ENCODE data around the gene CLRN3. TPM values are rescaled to one million over a fixed set of nuclear protein-coding genes. Genes with fewer than 3 reads are reported as not detected.

Gene CLRN3
- total and polyA plus RNA-seq, 5 donors from 2014 or later = not detected

- no peak for ATAC-seq (ENCODE audit: low read depth in 2 of 2)
- Mint-ChIP-seq H3K4me1 (no peaks in the 10 kb centered on the region), H3K27me3 (peaks cover 53% of the 10 kb centered on the region), H3K4me3 (peak overlapping the region in 2 of 4 donors; percentile 43 to 69), H3K27ac (peak overlapping the region in 1 of 3 donors; percentile 56), H3K36me3 (no peaks in the 10 kb centered on the region), H3K9me3 (peaks cover 0 to 1% (median 0%) of the 10 kb centered on the region in 7 donors)
- no peaks in the 10 kb centered on the region for H3K9me3 ChIP-seq (ENCODE audit: control insufficient read depth in 2 of 2, low read length in 2 of 2)
- H3K4me1 ChIP-seq (ENCODE audit: control insufficient read depth, insufficient read depth, low read length, poor library complexity, severe bottlenecking) = peaks cover 10% of the 10 kb centered on the region
- no peaks in the 10 kb centered on the region for H3K36me3 ChIP-seq (ENCODE audit: control insufficient read depth, insufficient read depth, low read length)
- no peak overlapping the region for H3K27ac ChIP-seq (ENCODE audit: insufficient read depth, low read length, poor library complexity, severe bottlenecking)
- no peak for DNase-seq
- H3K4me3 ChIP-seq (ENCODE audit: low read depth, low read length) = no peak overlapping the region
- peaks cover 10% of the 10 kb centered on the region for H3K27me3 ChIP-seq (ENCODE audit: control insufficient read depth, insufficient read depth, low read length)
These were observed 11.7 kb upstream of the CLRN3 start for GRCh38 chr10:127904311-127905000.

- DNase-seq (no peak), ATAC-seq (ENCODE audit: low read depth in 2 of 2) (no peak)
- Histone ChIP-seq H3K27ac (ENCODE audit: insufficient read depth, low read length, poor library complexity, severe bottlenecking) (no peak overlapping the region), H3K27me3 (ENCODE audit: control insufficient read depth, insufficient read depth, low read length) (peaks cover 16% of the 10 kb centered on the region), H3K4me3 (ENCODE audit: low read depth, low read length) (no peak overlapping the region), H3K9me3 (ENCODE audit: control insufficient read depth in 2 of 2, low read length in 2 of 2) (no peaks in the 10 kb centered on the region), H3K4me1 (ENCODE audit: control insufficient read depth, insufficient read depth, low read length, poor library complexity, severe bottlenecking) (peaks cover 10% of the 10 kb centered on the region), H3K36me3 (ENCODE audit: control insufficient read depth, insufficient read depth, low read length) (no peaks in the 10 kb centered on the region)
- no peak overlapping the region for H3K27ac Mint-ChIP-seq
- peaks cover 0 to 4% (median 0%) of the 10 kb centered on the region in 7 donors for H3K9me3 Mint-ChIP-seq
- peak overlapping the region in 1 of 4 donors; percentile 25 for H3K4me3 Mint-ChIP-seq
- H3K36me3 Mint-ChIP-seq = no peaks in the 10 kb centered on the region
- H3K27me3 Mint-ChIP-seq = peaks cover 56% of the 10 kb centered on the region
- H3K4me1 Mint-ChIP-seq = no peaks in the 10 kb centered on the region
These were observed 11.0 kb upstream of the CLRN3 start for GRCh38 chr10:127903789-127904188.

- no peak for ATAC-seq (ENCODE audit: low read depth in 2 of 2)
These were observed 7.1 kb upstream of the CLRN3 start for GRCh38 chr10:127899766-127900387.

GRCh38 chr10:127897177-127897576, 4.4 kb upstream of the CLRN3 start:
- H3K4me1 ChIP-seq (ENCODE audit: control insufficient read depth, insufficient read depth, low read length, poor library complexity, severe bottlenecking) = no peaks in the 10 kb centered on the region
- Mint-ChIP-seq H3K27me3 (peaks cover 42% of the 10 kb centered on the region), H3K36me3 (no peaks in the 10 kb centered on the region), H3K27ac (no peak overlapping the region), H3K4me3 (no peak overlapping the region), H3K9me3 (peaks cover 0 to 8% (median 2%) of the 10 kb centered on the region in 7 donors), H3K4me1 (peaks cover 0 to 5% (median 0%) of the 10 kb centered on the region in 4 donors)
- H3K9me3 ChIP-seq (ENCODE audit: control insufficient read depth in 2 of 2, low read length in 2 of 2) = no peaks in the 10 kb centered on the region
- no peaks in the 10 kb centered on the region for H3K36me3 ChIP-seq (ENCODE audit: control insufficient read depth, insufficient read depth, low read length)
- H3K27me3 ChIP-seq (ENCODE audit: control insufficient read depth, insufficient read depth, low read length) = peaks cover 21% of the 10 kb centered on the region
- no peak for ATAC-seq (ENCODE audit: low read depth in 2 of 2)
- DNase-seq = no peak
- H3K27ac ChIP-seq (ENCODE audit: insufficient read depth, low read length, poor library complexity, severe bottlenecking) = no peak overlapping the region
- no peak overlapping the region for H3K4me3 ChIP-seq (ENCODE audit: low read depth, low read length)

More at GRCh38 chr10:127899766-127900387, 7.1 kb upstream of the CLRN3 start:
- Histone ChIP-seq H3K36me3 (ENCODE audit: control insufficient read depth, insufficient read depth, low read length) (no peaks in the 10 kb centered on the region), H3K4me3 (ENCODE audit: low read depth, low read length) (no peak overlapping the region), H3K27ac (ENCODE audit: insufficient read depth, low read length, poor library complexity, severe bottlenecking) (no peak overlapping the region), H3K27me3 (ENCODE audit: control insufficient read depth, insufficient read depth, low read length) (peaks cover 21% of the 10 kb centered on the region), H3K9me3 (ENCODE audit: control insufficient read depth in 2 of 2, low read length in 2 of 2) (no peaks in the 10 kb centered on the region), H3K4me1 (ENCODE audit: control insufficient read depth, insufficient read depth, low read length, poor library complexity, severe bottlenecking) (no peaks in the 10 kb centered on the region)
- Mint-ChIP-seq H3K27ac (no peak overlapping the region), H3K36me3 (no peaks in the 10 kb centered on the region), H3K27me3 (peaks cover 53% of the 10 kb centered on the region), H3K9me3 (peaks cover 0 to 8% (median 0%) of the 10 kb centered on the region in 7 donors), H3K4me3 (no peak overlapping the region), H3K4me1 (peaks cover 0 to 5% (median 0%) of the 10 kb centered on the region in 4 donors)
- DNase-seq = peak in 1 of 3 donors; percentile 15

- Mint-ChIP-seq H3K27ac (no peak overlapping the region), H3K36me3 (no peaks in the 10 kb centered on the region), H3K27me3 (peaks cover 42% of the 10 kb centered on the region), H3K4me3 (no peak overlapping the region), H3K9me3 (peaks cover 0 to 8% (median 2%) of the 10 kb centered on the region in 7 donors), H3K4me1 (peaks cover 0 to 5% (median 0%) of the 10 kb centered on the region in 4 donors)
- H3K27ac ChIP-seq (ENCODE audit: insufficient read depth, low read length, poor library complexity, severe bottlenecking) = no peak overlapping the region
- ATAC-seq (ENCODE audit: low read depth in 2 of 2) = no peak
- H3K36me3 ChIP-seq (ENCODE audit: control insufficient read depth, insufficient read depth, low read length) = no peaks in the 10 kb centered on the region
- DNase-seq = no peak
- no peaks in the 10 kb centered on the region for H3K4me1 ChIP-seq (ENCODE audit: control insufficient read depth, insufficient read depth, low read length, poor library complexity, severe bottlenecking)
- H3K9me3 ChIP-seq (ENCODE audit: control insufficient read depth in 2 of 2, low read length in 2 of 2) = no peaks in the 10 kb centered on the region
- H3K27me3 ChIP-seq (ENCODE audit: control insufficient read depth, insufficient read depth, low read length) = peaks cover 21% of the 10 kb centered on the region
- no peak overlapping the region for H3K4me3 ChIP-seq (ENCODE audit: low read depth, low read length)
These were observed 3.8 kb upstream of the CLRN3 start for GRCh38 chr10:127896590-127896989.

- Mint-ChIP-seq H3K27me3 (peaks cover 27% of the 10 kb centered on the region), H3K27ac (no peak overlapping the region), H3K9me3 (peaks cover 0 to 8% (median 2%) of the 10 kb centered on the region in 7 donors), H3K36me3 (no peaks in the 10 kb centered on the region), H3K4me3 (no peak overlapping the region), H3K4me1 (peaks cover 0 to 5% (median 0%) of the 10 kb centered on the region in 4 donors)
- H3K36me3 ChIP-seq (ENCODE audit: control insufficient read depth, insufficient read depth, low read length) = no peaks in the 10 kb centered on the region
- no peaks in the 10 kb centered on the region for H3K9me3 ChIP-seq (ENCODE audit: control insufficient read depth in 2 of 2, low read length in 2 of 2)
- H3K4me3 ChIP-seq (ENCODE audit: low read depth, low read length) = no peak overlapping the region
- DNase-seq = no peak
- H3K27ac ChIP-seq (ENCODE audit: insufficient read depth, low read length, poor library complexity, severe bottlenecking) = no peak overlapping the region
- no peak for ATAC-seq (ENCODE audit: low read depth in 2 of 2)
- peaks cover 10% of the 10 kb centered on the region for H3K27me3 ChIP-seq (ENCODE audit: control insufficient read depth, insufficient read depth, low read length)
- no peaks in the 10 kb centered on the region for H3K4me1 ChIP-seq (ENCODE audit: control insufficient read depth, insufficient read depth, low read length, poor library complexity, severe bottlenecking)
These were observed 1.4 kb upstream of the CLRN3 start for GRCh38 chr10:127894146-127894545.

GRCh38 chr10:127890832-127891334, 1.9 kb downstream of the CLRN3 start:
- no peaks in the 10 kb centered on the region for H3K27me3 ChIP-seq (ENCODE audit: control insufficient read depth, insufficient read depth, low read length)
- Mint-ChIP-seq H3K27ac (no peak overlapping the region), H3K9me3 (peaks cover 0 to 2% (median 0%) of the 10 kb centered on the region in 7 donors), H3K27me3 (peaks cover 15% of the 10 kb centered on the region), H3K36me3 (no peaks in the 10 kb centered on the region), H3K4me1 (no peaks in the 10 kb centered on the region), H3K4me3 (no peak overlapping the region)
- H3K36me3 ChIP-seq (ENCODE audit: control insufficient read depth, insufficient read depth, low read length) = no peaks in the 10 kb centered on the region
- no peak overlapping the region for H3K4me3 ChIP-seq (ENCODE audit: low read depth, low read length)
- H3K9me3 ChIP-seq (ENCODE audit: control insufficient read depth in 2 of 2, low read length in 2 of 2) = no peaks in the 10 kb centered on the region
- no peak overlapping the region for H3K27ac ChIP-seq (ENCODE audit: insufficient read depth, low read length, poor library complexity, severe bottlenecking)
- ATAC-seq (ENCODE audit: low read depth in 2 of 2) (no peak), DNase-seq (no peak)
- no peaks in the 10 kb centered on the region for H3K4me1 ChIP-seq (ENCODE audit: control insufficient read depth, insufficient read depth, low read length, poor library complexity, severe bottlenecking)

All from CD4-positive, CD25-positive, alpha-beta regulatory T cell (primary cell).